TTC549 (cell line): ENCODE results near the gene PCED1A.

ENCODE experiments used
- FAIRE-seq: peaks from 2 replicates; lab custom pipeline; 2012; peaks lifted over from hg19 to GRCh38; lab: Jason Lieb, UNC

Gene PCED1A

DNA sequence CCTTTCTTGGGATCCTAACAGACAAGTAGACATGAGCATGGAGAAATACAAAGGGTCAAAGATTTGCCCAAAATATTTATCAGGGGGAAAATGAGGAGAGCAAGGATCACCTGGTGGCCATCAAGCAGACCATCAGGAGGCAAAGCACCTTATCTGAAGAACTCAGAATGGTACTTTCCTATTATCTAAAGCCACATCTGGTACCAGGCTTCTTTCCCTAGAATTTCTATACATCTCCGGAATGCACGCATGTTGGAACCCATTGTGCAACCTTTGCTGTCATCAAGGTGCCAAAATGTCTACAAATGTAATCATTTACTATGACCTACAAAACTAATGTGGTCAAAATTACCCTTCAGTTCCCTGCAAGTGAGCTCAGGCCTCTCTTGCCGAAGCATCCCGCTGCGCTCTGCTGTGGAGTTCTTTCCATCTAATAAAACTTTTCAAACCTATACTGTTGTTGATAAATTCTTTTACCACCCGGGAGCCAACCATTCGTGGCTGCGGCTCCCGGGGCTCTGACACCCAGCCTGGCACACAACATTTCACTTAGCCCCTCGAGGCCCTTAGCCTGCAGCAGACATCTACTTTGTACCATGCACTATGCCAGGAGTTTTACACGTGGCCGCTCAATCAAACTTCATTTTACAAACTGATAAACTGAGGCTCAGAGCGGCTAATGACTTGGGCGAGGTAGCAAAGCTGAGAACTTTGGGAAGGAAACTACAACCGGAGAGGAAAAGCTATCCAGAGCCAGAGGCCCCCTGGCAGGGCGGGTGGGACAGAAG lies 36.2 kb downstream of the PCED1A start:
- no peak for FAIRE-seq

DNA sequence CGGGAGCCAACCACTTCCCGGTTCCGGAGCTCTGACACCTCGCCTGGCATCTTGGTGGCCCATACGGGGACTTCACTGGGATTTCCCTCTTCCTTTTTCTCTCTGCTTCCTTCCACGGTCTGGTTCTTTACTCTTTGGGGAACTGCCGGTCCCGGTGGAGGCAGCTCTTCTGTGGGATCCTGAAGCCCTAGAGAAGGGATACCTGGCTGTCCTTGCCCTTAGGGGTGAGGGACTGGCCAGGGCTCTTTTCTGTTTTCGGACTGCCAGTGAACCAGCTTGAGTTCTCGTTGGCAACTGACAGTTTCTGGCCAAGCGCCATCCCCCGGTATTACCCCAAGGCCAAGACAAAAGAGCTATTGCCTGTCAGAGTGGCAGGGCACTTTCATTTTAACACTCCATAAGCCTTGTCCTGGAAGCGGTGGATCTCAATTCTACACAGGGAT lies 39.1 kb downstream of the PCED1A start:
- no peak for FAIRE-seq

DNA sequence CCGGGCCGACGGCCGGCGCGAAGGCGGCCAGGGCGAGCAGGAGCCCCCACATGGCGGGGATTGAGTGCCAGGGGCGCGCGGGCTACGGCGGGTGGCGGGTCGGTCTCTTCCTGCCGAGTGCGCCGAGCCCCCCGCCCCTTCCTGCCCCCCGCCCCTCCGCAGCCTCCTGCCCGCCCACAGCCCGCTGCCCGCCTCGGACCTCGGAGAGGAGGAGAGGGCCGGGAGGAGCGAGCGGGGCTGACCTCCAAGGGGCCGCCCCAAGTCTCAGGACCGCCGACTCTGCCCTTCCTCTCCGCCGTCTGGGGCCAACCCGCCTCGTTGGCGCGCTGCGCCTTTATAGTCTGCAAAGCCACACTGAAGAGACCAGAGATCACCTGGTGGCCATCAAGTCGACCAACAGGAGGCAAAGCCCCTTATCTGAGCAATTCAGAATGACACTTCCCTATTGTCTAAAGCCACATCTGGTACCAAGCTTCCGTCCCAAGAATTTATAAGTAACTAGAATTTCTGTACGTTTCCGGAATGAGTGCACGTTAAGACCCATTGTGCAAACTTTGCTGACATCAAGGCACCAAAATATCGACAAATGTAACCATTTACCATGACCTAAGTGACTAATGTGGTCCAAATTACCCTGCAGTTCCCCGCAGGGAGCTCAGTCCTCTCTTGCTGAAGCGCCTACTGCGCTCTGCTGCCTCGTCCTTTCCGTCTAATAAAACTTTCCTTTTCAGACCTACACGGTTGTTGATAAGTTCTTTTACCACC lies 39.8 kb downstream of the PCED1A start, which contains the start of gene CPXM1:
Gene CPXM1, minus strand, starts transcription at position 107 of the 765 bp plus-strand sequence. Its CDS starts 55 bp downstream, at position 52.
- no peak for FAIRE-seq

DNA sequence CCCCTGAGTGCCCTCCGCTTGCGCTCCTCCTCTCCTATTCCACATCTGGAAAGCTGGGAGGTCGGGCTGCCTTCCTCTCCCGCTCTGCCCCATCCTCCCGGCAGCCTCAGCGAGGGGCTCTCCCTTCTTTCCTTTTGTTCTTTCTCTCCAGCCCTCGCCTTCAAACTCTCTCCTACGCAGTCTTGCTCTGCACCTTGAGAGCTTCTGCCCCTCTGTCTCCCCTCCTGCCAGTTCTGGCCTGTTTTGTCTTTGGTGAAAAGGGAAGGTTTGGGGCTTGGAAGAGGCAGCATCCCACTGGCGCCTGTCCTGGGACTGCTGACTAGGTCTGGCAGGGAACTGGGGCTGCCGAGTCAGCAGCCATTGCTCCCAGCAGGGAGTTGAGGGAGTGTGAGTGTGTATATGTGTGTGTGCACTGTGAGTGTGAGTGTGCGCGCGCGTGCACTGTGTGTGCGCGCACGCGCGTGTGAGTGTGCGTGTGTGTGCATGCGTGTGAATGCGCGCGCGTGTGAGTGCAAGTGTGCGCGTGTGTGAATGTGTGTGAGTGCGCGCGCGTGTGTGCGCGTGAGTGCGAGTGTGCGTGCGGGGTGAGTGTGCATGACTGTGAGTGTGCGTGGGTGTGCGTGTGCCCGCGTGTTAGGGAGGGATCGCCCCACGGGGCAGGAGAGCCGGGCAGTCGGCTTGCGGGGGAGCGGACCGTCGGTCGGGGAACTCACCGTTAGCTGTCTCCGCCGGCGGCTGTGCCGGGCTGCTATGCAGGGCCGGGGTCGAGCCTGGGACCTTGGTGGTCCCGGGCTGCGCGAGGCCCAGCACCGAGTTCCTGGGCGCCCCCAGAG lies 40.6 kb downstream of the PCED1A start:
- no peak for FAIRE-seq

DNA sequence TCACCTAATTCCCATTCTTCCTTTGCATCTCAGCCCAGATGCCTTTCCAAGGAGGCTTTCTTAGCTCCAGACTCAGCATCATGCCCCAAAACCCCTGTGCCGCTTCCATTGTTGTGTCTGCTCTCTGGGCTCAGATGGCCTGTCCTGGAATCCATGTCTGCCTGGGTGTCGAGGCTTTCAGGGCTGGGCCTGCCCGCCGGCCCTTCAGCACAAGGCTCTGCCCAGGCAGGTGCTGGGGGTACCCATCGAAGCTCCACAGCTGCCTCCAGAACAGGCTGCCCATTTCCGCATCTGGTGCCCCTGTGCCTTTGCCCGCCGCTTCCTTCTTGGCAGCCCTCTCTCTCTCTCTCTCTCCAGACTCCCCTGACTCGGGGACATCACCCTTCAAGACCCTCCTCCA lies 41.2 kb downstream of the PCED1A start:
- FAIRE-seq, result no peak

DNA sequence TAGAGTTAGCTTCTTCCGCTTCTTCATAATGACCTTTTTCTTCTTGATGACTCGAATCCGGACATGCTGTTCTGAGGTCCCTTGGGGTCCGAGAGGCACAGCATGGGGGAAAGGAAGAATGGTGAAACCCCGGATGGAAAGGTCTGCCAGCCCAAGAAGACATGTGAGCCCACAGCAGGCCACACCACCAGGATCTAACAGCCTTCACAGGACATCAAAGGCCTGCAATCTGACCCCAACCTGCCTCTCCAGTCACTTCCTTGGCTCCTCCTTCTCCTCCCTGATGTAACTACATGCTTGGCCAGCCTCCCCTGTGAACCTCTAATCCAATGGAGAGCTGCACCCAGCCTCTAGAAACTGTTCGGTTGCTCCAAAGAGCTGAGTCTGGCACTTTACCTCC lies 41.6 kb downstream of the PCED1A start:
- no peak for FAIRE-seq

DNA sequence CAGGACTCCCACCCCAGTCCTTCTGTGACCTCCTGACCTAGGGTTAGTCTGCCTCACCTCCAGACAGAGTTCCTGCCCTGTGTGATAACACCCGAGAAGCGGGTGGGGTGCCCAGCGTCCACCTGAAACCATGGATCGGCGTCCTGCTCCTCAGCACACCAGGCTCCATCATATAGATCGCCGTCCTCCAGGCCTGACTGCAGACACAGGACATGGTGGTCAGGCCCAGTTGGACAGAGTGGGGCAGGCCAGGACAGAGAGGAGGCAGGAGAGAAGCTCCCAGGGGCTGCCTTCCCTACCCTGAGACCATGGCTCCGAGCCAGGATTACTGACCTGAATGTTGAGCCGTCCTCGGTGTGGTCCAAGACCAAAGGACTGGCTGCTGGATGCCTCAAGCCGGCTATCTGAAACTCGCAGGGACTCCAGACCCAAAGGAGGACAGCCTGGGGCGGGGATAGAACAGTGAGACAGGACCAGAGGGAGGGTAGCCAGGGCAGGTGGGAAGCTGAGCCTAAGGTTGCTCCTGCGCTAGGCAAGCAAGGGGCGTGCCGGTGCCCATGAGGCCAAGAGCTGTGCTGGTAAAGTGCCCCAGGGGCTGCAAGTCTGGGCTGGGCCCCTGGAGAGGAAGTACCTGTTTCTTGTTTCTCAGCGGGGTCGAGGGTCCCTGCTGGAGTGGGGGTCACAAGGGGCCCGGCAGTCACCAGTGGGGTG lies 42.2 kb downstream of the PCED1A start:
- FAIRE-seq, result no peak

DNA sequence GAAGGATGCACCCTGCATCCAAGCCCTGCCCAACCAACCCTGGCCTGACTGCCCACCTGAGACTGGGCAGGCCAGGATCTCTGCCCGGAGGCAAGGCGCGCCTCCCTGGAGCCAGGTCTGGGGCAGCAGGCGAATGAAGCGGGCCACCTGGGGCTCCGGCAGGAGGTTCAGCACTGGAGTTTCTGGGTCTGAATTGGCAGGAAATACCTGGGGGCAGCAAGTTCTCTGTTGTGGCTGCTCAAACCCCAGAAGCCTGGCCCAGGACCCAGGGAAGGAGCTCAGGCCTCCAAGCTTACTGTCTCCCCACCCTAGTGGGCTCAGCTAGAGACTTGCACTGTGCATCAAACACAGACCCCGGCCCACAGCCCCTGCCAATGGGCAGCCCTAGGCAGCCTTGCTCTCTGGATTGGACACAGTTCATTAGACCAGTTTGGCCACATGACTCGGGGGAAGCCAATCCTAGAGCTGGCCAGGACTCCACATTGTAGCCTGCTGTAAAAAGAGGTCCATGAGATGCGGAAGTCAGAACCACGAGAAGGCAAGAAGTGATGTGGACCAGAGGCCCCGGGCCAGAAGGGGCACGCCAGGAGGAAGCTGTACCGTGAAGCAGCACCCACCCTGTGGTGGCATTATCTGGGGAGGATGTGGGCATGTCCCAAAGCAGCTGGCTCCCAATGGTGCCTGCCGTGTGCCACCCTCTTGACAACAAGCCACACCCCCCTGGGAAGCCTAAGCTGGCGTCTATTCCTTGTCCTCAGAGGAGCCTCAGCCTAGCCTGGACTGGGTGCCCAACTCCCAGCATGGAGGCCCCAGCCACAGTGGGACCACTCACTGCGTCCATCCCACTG lies 43.1 kb downstream of the PCED1A start:
- no peak for FAIRE-seq

DNA sequence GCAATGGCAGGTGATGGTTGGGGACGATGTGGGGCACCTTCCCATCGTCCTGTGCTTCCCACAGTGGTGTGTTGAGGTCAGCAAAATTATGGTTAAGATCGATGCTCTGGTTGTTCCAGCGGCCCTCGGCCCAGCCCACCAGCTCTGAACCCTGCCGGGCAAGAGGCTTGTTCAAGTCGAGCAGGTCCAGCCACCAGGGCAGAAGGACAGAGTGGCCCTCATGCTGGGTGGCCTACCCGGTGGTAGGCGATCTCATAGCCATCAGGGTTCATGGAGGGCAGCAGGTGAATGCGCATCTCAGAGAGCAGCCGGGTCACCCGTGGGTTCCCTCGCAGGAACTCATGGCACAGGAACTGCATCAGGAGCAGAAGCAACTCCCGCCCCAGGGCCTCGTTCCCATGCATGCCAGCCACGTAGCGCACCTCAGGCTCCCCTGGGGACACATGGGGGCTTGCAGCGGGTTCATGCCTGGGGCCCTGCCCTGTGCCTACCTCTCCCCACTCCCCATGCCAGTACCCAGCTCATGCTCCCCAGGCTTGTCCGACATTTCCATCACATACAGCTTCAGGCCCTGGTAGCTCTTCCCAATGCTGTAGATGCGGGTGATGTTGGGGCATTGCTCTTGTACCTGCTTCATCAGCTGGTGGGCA lies 44.3 kb downstream of the PCED1A start:
- FAIRE-seq, result no peak

DNA sequence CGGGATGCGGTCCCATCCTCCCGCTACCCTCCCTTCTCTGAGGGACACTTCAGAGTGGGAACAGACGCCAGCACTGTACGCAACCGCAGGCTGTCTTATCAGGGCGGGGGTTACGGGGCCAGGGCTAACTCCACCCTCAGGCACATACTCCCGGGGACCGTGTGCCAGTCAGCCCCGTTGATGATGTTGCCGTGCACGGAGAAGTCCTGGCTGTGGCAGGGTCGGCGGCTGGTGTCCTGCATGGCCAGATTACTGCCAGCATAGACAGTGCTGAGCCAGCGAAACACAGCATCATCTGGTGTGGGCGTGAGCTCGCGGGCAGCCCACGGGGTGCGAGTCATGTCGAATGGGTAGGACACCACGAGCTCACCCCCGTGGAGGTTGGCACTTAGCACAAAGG lies 45.0 kb downstream of the PCED1A start:
- FAIRE-seq, result no peak

DNA sequence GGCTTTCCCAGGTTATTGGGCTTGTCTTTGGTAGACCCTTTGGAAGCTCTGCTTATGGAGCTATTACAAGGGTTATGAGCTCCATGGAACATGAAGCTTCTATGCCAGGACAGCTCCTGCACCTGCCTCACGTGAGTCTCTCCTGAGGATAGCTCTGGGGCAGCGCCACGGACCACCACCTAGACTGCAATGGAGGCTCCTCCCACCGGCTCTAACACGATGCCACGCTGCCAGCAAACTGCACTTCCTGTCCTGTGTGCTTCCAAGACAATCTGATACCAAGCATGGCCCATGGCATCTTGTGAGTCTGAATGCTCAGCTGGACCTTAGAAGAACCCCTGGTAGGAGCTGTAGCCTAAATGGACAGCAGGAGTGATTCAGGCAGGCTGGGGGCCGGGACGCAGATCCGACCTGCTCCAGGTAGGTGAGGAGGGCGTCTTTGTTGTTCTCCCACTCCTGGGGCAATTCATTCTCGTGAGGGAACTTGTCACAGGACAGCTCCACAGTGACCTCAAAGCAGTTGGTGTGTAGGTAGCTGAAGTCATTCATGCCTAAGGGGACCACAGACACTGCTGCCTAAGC lies 45.5 kb downstream of the PCED1A start:
- FAIRE-seq, result no peak

DNA sequence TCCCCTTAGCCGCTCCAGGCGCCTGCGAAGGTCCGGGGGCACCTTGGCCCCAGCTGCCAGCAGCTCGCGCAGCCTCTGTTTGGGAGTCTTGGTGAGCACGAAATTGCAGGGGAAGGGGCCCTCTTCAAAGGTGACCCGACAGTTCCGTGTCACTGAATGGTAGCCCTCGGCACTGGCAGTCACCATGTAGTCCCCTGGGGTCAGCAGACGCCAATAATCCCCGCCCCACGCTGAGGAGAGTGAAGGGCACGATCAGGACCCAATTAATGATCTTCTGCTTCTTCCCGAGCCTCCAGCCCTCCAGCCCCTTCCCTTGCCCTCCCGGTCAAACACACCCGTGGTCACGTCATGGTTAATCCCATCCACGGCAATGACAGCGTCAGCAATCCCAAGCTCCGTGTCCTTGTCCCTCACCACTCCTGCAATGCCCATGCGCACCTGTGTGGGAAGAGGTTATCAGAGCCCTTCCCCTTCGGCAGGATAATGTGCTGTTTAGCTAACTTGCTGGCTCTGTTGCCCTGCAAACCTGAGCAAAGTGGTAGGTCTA lies 46.2 kb downstream of the PCED1A start:
- no peak for FAIRE-seq

DNA sequence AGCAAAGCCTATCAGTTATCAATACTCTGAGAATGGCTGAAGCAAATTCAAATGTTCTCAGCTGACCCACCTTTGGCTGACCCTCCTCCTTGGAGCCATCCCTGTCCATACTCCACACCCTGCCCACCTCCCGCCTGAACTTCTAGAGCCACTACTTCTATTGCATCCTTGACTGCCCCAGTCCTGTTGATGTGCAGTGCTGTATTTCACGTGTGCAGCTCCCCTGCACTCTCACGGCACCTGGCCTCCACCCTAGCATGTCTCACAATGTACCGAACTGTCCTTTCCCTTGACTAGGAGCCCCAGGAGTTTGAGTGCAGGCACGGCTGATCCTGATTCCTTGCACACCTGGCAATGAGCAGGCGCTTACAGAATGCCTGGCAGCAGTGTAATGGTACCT lies 47.0 kb downstream of the PCED1A start:
- no peak for FAIRE-seq
